A549 (cell line): ENCODE data around the gene SERPING1. TPM values are rescaled to one million over a fixed set of nuclear protein-coding genes. Genes with fewer than 3 reads are reported as not detected.
A peak's percentile ranks its signal among the peaks of the same experiment; 100 is the strongest.

Experiments used
- ATAC-seq, 2 experiments: fragments of 200-7000 bp in 1 of 2; fragments of >200 bp in 1 of 2; cut with Nextera tagmentation in 1 of 2; cut with Tn5 transposase in 1 of 2; 3 replicates each; pipeline versions ENCODE4 v1.8.0 to v1.9.1; 2018 to 2020; ENCODE audit warnings: mild to moderate bottlenecking in 1 of 2, moderate library complexity in 1 of 2
- CTCF ChIA-PET: fragments of 300-600 bp; sonication (Branson Sonifier 250); formaldehyde crosslinking; extraction: SDS; loops from one replicate; lab custom pipeline; 2021; ENCODE audit warnings: antibody characterized with exemption, inconsistent platforms; lab: Yijun Ruan, JAX
- POLR2A ChIA-PET: fragments of 350-600 bp; formaldehyde crosslinking; extraction: SDS; loops from one replicate; lab custom pipeline; 2021; ENCODE audit warnings: antibody characterized with exemption, inconsistent platforms; lab: Yijun Ruan, JAX
- DNase-seq, 2 experiments: peaks; one replicate each; pipeline versions ENCODE4 v3.0.0 to v3.0.0-alpha.2; 2011 to 2016; ENCODE audit warnings: low read depth in 1 of 2, low spot score in 1 of 2
- FAIRE-seq: peaks from 2 replicates; lab custom pipeline; 2011; peaks lifted over from hg19 to GRCh38; lab: Jason Lieb, UNC
- H3K27ac ChIP-seq, 2 experiments: fragments of >200 bp; sonication (Bioruptor Twin); formaldehyde crosslinking; 3 replicates each; pipeline ENCODE4 v1.5.1; 2016 to 2017
- H3K4me1 ChIP-seq: fragments of >200 bp; sonication (Bioruptor Twin); formaldehyde crosslinking; 3 replicates; pipeline ENCODE4 v1.6.1; 2016
- H3K4me2 ChIP-seq: fragments of >200 bp; sonication (Bioruptor Twin); formaldehyde crosslinking; 3 replicates; pipeline ENCODE4 v1.6.1; 2016
- H3K4me3 ChIP-seq: fragments of >200 bp; sonication (Bioruptor Twin); formaldehyde crosslinking; 3 replicates; pipeline ENCODE4 v1.5.1; 2016
- H3K9me3 ChIP-seq: fragments of >200 bp; sonication (Bioruptor Twin); formaldehyde crosslinking; 3 replicates; pipeline ENCODE4 v1.6.1; 2016
- ATOH8 ChIP-seq: fragments of 250-450 bp; sonication (Bioruptor Pico); IDR thresholded peaks from 2 replicates; pipeline ENCODE4 v1.5.0; 2020; ENCODE audit warnings: low read depth, mild to moderate bottlenecking, moderate library complexity
- BHLHE40 ChIP-seq: IDR thresholded peaks from 2 replicates; pipeline ENCODE4 v1.6.1; 2012; ENCODE audit warnings: low read depth, low read length, inconsistent platforms
- CBX2 ChIP-seq: fragments of 200-600 bp; sonication (generic); IDR thresholded peaks from 2 replicates; pipeline ENCODE4 v1.6.1; 2016; ENCODE audit warnings: low read depth, mild to moderate bottlenecking, borderline replicate concordance
- CEBPB ChIP-seq, 2 experiments: fragments of >200 bp in 1 of 2; sonication (Bioruptor Twin) in 1 of 2; formaldehyde crosslinking in 1 of 2; IDR thresholded peaks; 2 replicates each; pipeline ENCODE4 v1.6.1; 2012 to 2016
- CHD4 ChIP-seq: fragments of 200-600 bp; sonication (generic); IDR thresholded peaks from 2 replicates; pipeline ENCODE4 v1.6.1; 2016; ENCODE audit warnings: antibody characterized with exemption, mild to moderate bottlenecking, borderline replicate concordance
- CTCF ChIP-seq: fragments of >200 bp; sonication (Bioruptor Twin); formaldehyde crosslinking; IDR thresholded peaks from 3 replicates; pipeline ENCODE4 v1.5.1; 2016
- FOSL2 ChIP-seq, 2 experiments: fragments of 450-650 bp in 1 of 2; fragments of >200 bp in 1 of 2; sonication (Bioruptor Twin) in 1 of 2; formaldehyde crosslinking; IDR thresholded peaks; 2 replicates each; pipeline versions ENCODE4 v1.5.0 to v1.6.1; 2016 to 2020; ENCODE audit warnings: mild to moderate bottlenecking in 1 of 2, moderate library complexity in 1 of 2
- GATA3 ChIP-seq: IDR thresholded peaks from 2 replicates; pipeline ENCODE4 v1.6.1; 2012; ENCODE audit warnings: borderline replicate concordance
- HDAC2 ChIP-seq: fragments of 200-600 bp; sonication (generic); IDR thresholded peaks from 2 replicates; pipeline ENCODE4 v1.6.1; 2016
- HES2 ChIP-seq: fragments of >200 bp; sonication (Bioruptor Twin); formaldehyde crosslinking; IDR thresholded peaks from 2 replicates; pipeline ENCODE4 v1.6.1; 2016
- HOXA7 ChIP-seq: fragments of 250-450 bp; sonication (Bioruptor Pico); IDR thresholded peaks from 2 replicates; pipeline ENCODE4 v1.5.0; 2020; ENCODE audit warnings: mild to moderate bottlenecking, moderate library complexity
- JUN ChIP-seq, 2 experiments: fragments of >200 bp; sonication (Bioruptor Twin); formaldehyde crosslinking; IDR thresholded peaks; 2 replicates in 1 of 2; 3 replicates in 1 of 2; pipeline ENCODE4 v1.6.1; 2016 to 2017
- JUNB ChIP-seq: fragments of >200 bp; sonication (Bioruptor Twin); formaldehyde crosslinking; IDR thresholded peaks from 2 replicates; pipeline ENCODE4 v1.6.1; 2016
- KDM5A ChIP-seq: fragments of 200-600 bp; sonication (generic); IDR thresholded peaks from 2 replicates; pipeline ENCODE4 v1.6.1; 2016; ENCODE audit warnings: antibody characterized with exemption, mild to moderate bottlenecking
- MYC ChIP-seq: IDR thresholded peaks from 2 replicates; pipeline ENCODE4 v1.6.1; 2012; ENCODE audit warnings: mild to moderate bottlenecking, inconsistent platforms, low read length, improper control_type of control experiment, borderline replicate concordance
- NFE2L2 ChIP-seq: fragments of 150-350 bp; conservative IDR thresholded peaks from 2 replicates; pipeline ENCODE4 v1.6.1; 2014; ENCODE audit warnings: low read length
- POLR2AphosphoS2 ChIP-seq: conservative IDR thresholded peaks from 2 replicates; pipeline ENCODE4 v1.6.1; 2012; ENCODE audit warnings: low read length, improper control_type of control experiment, inconsistent platforms
- RAD21 ChIP-seq, 2 experiments: fragments of >200 bp in 1 of 2; sonication (Bioruptor Twin) in 1 of 2; formaldehyde crosslinking in 1 of 2; IDR thresholded peaks in 1 of 2; conservative IDR thresholded peaks in 1 of 2; 2 replicates in 1 of 2; 3 replicates in 1 of 2; pipeline ENCODE4 v1.6.1; 2012 to 2018; ENCODE audit warnings: inconsistent platforms in 1 of 2
- RNF2 ChIP-seq: fragments of 200-600 bp; sonication (generic); IDR thresholded peaks from 2 replicates; pipeline ENCODE4 v1.6.1; 2016; ENCODE audit warnings: low read depth, mild to moderate bottlenecking, antibody characterized with exemption, moderate library complexity, borderline replicate concordance
- SMC3 ChIP-seq: fragments of >200 bp; sonication (Bioruptor Twin); formaldehyde crosslinking; IDR thresholded peaks from 3 replicates; pipeline ENCODE4 v1.6.1; 2018; ENCODE audit warnings: inconsistent platforms
- SREBF2 ChIP-seq: fragments of 450-650 bp; IDR thresholded peaks from 2 replicates; pipeline ENCODE4 v1.6.1; 2014; ENCODE audit warnings: mild to moderate bottlenecking, moderate library complexity
- TFCP2L1 ChIP-seq: fragments of 250-450 bp; sonication (Bioruptor Pico); IDR thresholded peaks from 2 replicates; pipeline ENCODE4 v1.5.0; 2021; ENCODE audit warnings: mild to moderate bottlenecking
- TP53 ChIP-seq: fragments of 250-450 bp; sonication (Bioruptor Pico); IDR thresholded peaks from 2 replicates; pipeline ENCODE4 v1.5.0; 2021; ENCODE audit warnings: mild to moderate bottlenecking, moderate library complexity
- ZC3H11A ChIP-seq: fragments of 450-650 bp; IDR thresholded peaks from 2 replicates; pipeline ENCODE4 v1.6.1; 2014; ENCODE audit warnings: antibody characterized with exemption, mild to moderate bottlenecking
- ZFP36 ChIP-seq: fragments of 450-650 bp; IDR thresholded peaks from 2 replicates; pipeline ENCODE4 v1.6.1; 2014; ENCODE audit warnings: borderline replicate concordance; ENCODE audit not compliant: partially characterized antibody
- ZSCAN20 ChIP-seq: fragments of 250-450 bp; sonication (Bioruptor Pico); IDR thresholded peaks from 2 replicates; pipeline ENCODE4 v1.8.0; 2022; ENCODE audit warnings: mild to moderate bottlenecking, moderate library complexity
- WGBS: methylation state at CpG from one replicate; pipeline ENCODE4 v1.1.6; 2017; ENCODE audit errors: missing lambda C conversion rate; 5-methylcytosine and 5-hydroxymethylcytosine counted together
- polyA plus RNA-seq, 4 experiments: library from polyadenylated mRNA; depleted of rRNA in 3 of 4; stranded (reverse); fragments of >200 nt; fragmentation: RNase III in 1 of 4; extraction: RNeasy Plus Mini Kit Qiagen cat#74134 plus additional on column Dnase treatment in 1 of 4; gene quantifications; 2 replicates in 3 of 4; 3 replicates in 1 of 4; pipeline ENCODE4 v1.2.3, GENCODE V29; 2011 to 2017

Gene SERPING1
- polyA plus RNA-seq, 2 of the 4 experiments (the other 2 are of a cell fraction) = 0.59 to 0.63 TPM

DNA sequence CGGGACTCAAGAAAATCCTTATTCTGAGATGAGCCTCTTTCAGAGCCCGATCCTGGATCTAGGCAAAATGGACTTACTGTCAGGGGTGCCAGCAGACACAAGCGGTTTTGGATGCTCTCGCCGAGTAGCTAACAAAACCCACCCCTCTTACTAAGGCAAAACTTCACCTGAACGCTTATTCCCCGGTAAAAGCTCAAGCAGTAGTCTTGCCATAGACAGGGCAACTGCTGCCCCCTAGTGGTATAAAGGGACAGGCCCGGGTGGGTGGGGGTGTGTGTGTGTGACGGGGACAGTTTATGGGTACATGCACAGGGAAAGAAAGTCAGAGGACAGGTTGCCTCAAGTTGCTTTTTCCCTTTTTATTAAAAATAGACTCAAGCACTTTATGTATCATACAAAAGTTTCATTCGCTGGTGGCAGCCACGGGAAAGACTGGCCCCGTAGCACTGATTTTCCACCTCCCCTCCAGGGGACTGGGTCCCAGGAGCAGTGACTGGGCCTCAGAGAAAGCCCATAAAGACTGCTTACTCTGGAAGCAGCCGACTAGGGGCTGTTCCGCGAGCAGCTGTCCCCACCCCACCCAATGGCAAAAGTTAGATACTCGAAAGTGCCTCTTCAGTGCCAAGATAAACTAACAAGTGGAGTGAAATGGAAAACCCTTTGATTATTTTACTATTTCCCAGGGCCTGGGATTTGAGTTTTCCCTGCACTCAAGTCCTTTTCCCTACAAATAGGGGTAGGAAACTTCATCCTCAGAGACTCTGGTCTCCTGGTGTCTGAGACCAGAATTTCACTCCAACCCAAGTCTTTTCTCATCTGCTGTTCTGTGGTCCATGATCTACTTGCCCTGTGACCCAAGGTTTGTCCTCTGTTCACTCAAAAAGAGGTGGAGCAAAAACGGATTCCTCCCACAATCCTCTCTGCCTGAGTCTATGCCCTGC lies 47.5 kb downstream of the SERPING1 start:
- H3K4me2 ChIP-seq = 0 out of 3 replicates have a peak overlapping the region, but pooled peaks have one; percentile 12
- no peak overlapping the region for H3K27ac ChIP-seq
- TF ChIP-seq CTCF = peak; percentile 88
- TF ChIP-seq ZC3H11A = no peak
- TF ChIP-seq CHD4 = no peak
- no peak for TF ChIP-seq HES2
- TF ChIP-seq CEBPB (IDR thresholded peaks at IDR 0.05) = no peak
- TF ChIP-seq JUN (IDR thresholded peaks at IDR 0.05) = no peak
- TF ChIP-seq FOSL2 (IDR thresholded peaks at IDR 0.05) = no peak
- TF ChIP-seq FOSL2 (CRISPR knock-in tag; IDR thresholded peaks at IDR 0.05) = no peak
- no peak for TF ChIP-seq ZFP36
- TF ChIP-seq JUNB = no peak
- peak; percentile 61 for TF ChIP-seq SMC3
- TF ChIP-seq NFE2L2 = no peak
- TF ChIP-seq SREBF2 = no peak
- TF ChIP-seq HDAC2 = no peak
- TF ChIP-seq MYC = no peak
- TF ChIP-seq RNF2 = no peak
- TF ChIP-seq RAD21 (conservative IDR thresholded peaks at IDR 0.05 in 1 of 2, IDR thresholded peaks at IDR 0.05 in 1 of 2) = peak; percentile 74 to 76
- TF ChIP-seq CBX2 = no peak
- TF ChIP-seq GATA3 = no peak
- no peak for TF ChIP-seq BHLHE40
- TF ChIP-seq ZSCAN20 (CRISPR knock-in tag) = no peak
- TF ChIP-seq HOXA7 (CRISPR knock-in tag) = no peak
- no peak for TF ChIP-seq TFCP2L1 (CRISPR knock-in tag)
- no peak for TF ChIP-seq POLR2AphosphoS2
- TF ChIP-seq TP53 (CRISPR knock-in tag) = no peak
- TF ChIP-seq ATOH8 = no peak
- no peak for TF ChIP-seq KDM5A
- no peak overlapping the region for H3K4me3 ChIP-seq
- peak; percentile 60 to 76; a peak in 5 of 6 replicates for ATAC-seq
- ChIA-PET CTCF (interaction anchor here (0.6 to 11.7 kb wide), 46 partner anchors 8 to 327 kb away, joined by 3 to 318 read pairs (median 4); partner anchors contain the start of genes RTN4RL2, SLC43A1, TIMM10 and UBE2L6), POLR2A (interaction anchor here (0.5 to 1.6 kb wide), 2 partner anchors 77 to 155 kb away, joined by 4 to 13 read pairs; partner anchors contain the start of gene UBE2L6)
- peak; percentile 76 to 85 for DNase-seq
- H3K9me3 ChIP-seq = no peaks in the 10 kb centered on the region
- H3K4me1 ChIP-seq = peaks cover 32% of the 10 kb centered on the region
- no peak for FAIRE-seq
- WGBS = 36% methylated on average over 17 of the region's 17 CpGs
